Measurements from ENCODE around the gene IGDCC3. TPM values are rescaled to one million over a fixed set of nuclear protein-coding genes. Genes with fewer than 3 reads are reported as not detected.
A peak's percentile ranks its signal among the peaks of the same experiment; 100 is the strongest.

Gene IGDCC3
- total RNA-seq, 6 donors from 2014 or later, result 0.10 to 0.29 TPM; not detected in 4

GRCh38 chr15:65285291-65286068 lies 92.3 kb downstream of the IGDCC3 start:
- Histone ChIP-seq H3K27ac (peak overlapping the region in 3 of 4 donors; percentile 88 to 90 (median 90)), H3K9me3 (no peaks in the 10 kb centered on the region), H3K4me1 (peaks cover 10 to 16% (median 15%) of the 10 kb centered on the region in 4 donors), H3K27me3 (no peaks in the 10 kb centered on the region), H3K4me3 (peak overlapping the region; percentile 57 to 84 (median 77)), H3K36me3 (no peaks in the 10 kb centered on the region)
- TF ChIP-seq POLR2AphosphoS5 (IDR thresholded peaks at IDR 0.05), result no peak
- TF ChIP-seq CTCF (IDR thresholded peaks at IDR 0.05), result no peak
- TF ChIP-seq POLR2A (IDR thresholded peaks at IDR 0.05), result no peak
- TF ChIP-seq EP300 (IDR thresholded peaks at IDR 0.05), result no peak
- no peak for ATAC-seq (ENCODE audit: low FRiP score in 2 of 2)
- WGBS, 2 donors, result 71 to 72% methylated on average over 10 of the region's 10 CpGs
- DNase-seq, result no peak

- Histone ChIP-seq H3K36me3 (no peaks in the 10 kb centered on the region), H3K27me3 (no peaks in the 10 kb centered on the region), H3K27ac (no peak overlapping the region), H3K4me1 (peaks cover 0 to 5% (median 0%) of the 10 kb centered on the region in 4 donors), H3K4me3 (no peak overlapping the region), H3K9me3 (no peaks in the 10 kb centered on the region)
- TF ChIP-seq POLR2A (IDR thresholded peaks at IDR 0.05) (no peak), CTCF (IDR thresholded peaks at IDR 0.05) (no peak), EP300 (IDR thresholded peaks at IDR 0.05) (no peak), POLR2AphosphoS5 (IDR thresholded peaks at IDR 0.05) (no peak)
- ATAC-seq (ENCODE audit: low FRiP score in 2 of 2), result no peak
- DNase-seq, result no peak
- WGBS, 2 donors, result 53 to 57% methylated on average over 1 of the region's 1 CpG
Observed at GRCh38 chr15:65278480-65278879, 99.3 kb downstream of the IGDCC3 start.

Small RNA genes lying within 50 kb of the gene (small RNA-seq; reads per million reads assigned to genes)
- gene RNU5A-1 (5,845 to 80,692 (median 13,090) reads per million in 4 donors), gene RNU5B-1 (376 to 6,688 (median 1,110) reads per million in 4 donors), gene SNORA24B (0 reads per million in 4 donors)

Other genes with a start within 250 kb of the IGDCC3 start
- 10 to 100 TPM; 14.9 to 38.8 (median 20.0) TPM for gene PDCD7, start 244.2 kb downstream of the IGDCC3 start, total RNA-seq
- gene CLPX, start 192.7 kb downstream of the IGDCC3 start, total RNA-seq, result 100 to 1,000 TPM in 1 of 6 donors, 10 to 100 TPM in 5; 39.3 to 105 (median 49.4) TPM
- 1 to 10 TPM; 1.0 to 5.2 (median 2.6) TPM for gene CILP, start 166.5 kb downstream of the IGDCC3 start, total RNA-seq
- gene PARP16, start 91.1 kb downstream of the IGDCC3 start, total RNA-seq, result 10 to 100 TPM in 1 of 6 donors, 1 to 10 TPM in 5; 6.3 to 20.6 (median 7.9) TPM
- not detected for gene RNU5A-1, start 82.0 kb downstream of the IGDCC3 start, total RNA-seq
- gene RNU5B-1, start 73.3 kb downstream of the IGDCC3 start, total RNA-seq, result 10 to 100 TPM in 2 of 6 donors, not detected in 4; 22.5 to 38.1 TPM
- 1 to 10 TPM in 2 of 6 donors, under 1 TPM in 3, not detected in 1; 0.15 to 1.6 (median 0.49) TPM for gene IGDCC4, start 44.9 kb upstream of the IGDCC3 start, total RNA-seq
- gene DPP8, start 139.7 kb upstream of the IGDCC3 start, total RNA-seq, result 10 to 100 TPM; 24.3 to 32.4 (median 30.1) TPM
- 10 to 100 TPM; 14.7 to 65.7 (median 42.6) TPM for gene HACD3, start 152.5 kb upstream of the IGDCC3 start, total RNA-seq
- 10 to 100 TPM; 25.1 to 44.4 (median 30.0) TPM for gene INTS14, start 233.1 kb upstream of the IGDCC3 start, total RNA-seq
- gene SLC24A1, start 243.9 kb upstream of the IGDCC3 start, total RNA-seq, result 10 to 100 TPM in 4 of 6 donors, 1 to 10 TPM in 2; 7.1 to 17.8 (median 10.9) TPM

Data from upper lobe of left lung (tissue), 6 donors.